HG02642 (cell line): ENCODE data around the gene ZKSCAN4.

ENCODE experiments used
- ATAC-seq: cut with Tn5 transposase; IDR thresholded peaks from one replicate; pipeline ENCODE4 v1.9.1; 2021; ENCODE audit warnings: mild to moderate bottlenecking; ENCODE audit not compliant: unreplicated experiment, poor library complexity

The ZKSCAN4 gene

DNA sequence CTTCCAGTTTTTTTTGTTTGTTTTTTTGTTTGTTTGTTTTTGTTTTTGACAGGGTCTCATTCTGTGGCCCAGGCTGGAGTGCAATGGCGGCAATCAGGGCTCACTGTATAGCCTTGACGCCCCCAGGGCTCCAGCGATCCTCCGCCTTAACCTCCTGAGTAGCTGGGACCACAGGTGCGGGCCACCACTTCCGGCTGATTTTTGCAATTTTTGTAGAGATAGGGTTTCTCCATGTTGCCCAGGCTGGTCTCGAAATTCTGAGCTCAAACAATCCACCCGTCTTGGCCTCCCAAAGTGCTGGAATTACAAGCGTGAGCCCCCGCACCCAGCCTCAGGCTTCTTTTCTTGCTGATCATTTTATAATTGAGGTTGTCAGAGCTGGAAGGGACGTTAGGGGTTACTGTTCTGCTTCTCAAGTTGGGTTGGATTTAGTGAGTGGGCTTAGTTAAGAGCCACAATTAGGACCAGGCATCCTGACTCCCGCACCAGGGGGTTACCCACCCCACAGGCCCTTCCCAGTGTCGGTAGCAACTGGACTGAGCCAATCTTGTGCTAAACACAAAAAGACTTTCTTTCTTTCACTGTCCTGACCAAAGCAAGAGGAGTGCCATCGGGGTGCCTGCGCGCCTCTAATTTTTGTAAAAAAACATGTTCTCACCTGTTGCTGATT, 40.1 kb downstream of the ZKSCAN4 start:
- peak; percentile 28 for ATAC-seq

DNA sequence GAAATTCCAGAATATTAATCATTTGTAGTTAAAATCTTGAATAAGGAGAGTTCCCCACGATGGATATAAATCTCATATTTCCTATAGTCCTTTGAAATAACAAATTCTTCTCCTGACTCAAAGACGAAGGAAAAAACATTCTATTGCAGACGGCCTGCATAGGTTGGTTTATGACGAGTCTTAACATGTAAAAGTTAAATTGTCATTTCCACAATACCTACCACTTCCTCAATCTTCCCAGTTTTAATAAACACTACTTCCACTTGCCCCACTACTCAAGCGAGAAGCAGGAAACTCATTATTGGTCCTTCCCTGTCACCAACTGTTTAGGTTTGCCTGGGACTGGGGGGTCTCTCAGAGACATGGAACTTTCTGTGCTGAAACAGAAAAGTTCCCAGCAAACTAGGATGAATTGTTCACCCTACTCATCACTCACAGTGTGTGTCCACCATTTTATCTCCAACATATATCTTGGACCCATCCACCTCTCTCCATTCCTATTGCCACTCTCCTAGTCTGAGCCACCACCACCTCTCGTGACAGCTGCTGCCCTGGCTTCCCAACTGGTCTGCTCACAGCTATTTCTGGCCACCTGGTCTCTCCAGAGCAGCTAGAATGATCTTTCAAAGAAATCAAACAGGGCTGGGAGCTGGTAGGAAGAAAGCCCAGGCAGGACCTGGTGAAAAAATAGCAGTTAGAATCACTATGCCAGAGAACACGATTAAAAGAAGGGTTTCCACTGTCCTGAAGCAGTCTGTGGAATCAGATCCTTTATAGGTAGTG, 42.1 kb downstream of the ZKSCAN4 start:
- no peak for ATAC-seq

DNA sequence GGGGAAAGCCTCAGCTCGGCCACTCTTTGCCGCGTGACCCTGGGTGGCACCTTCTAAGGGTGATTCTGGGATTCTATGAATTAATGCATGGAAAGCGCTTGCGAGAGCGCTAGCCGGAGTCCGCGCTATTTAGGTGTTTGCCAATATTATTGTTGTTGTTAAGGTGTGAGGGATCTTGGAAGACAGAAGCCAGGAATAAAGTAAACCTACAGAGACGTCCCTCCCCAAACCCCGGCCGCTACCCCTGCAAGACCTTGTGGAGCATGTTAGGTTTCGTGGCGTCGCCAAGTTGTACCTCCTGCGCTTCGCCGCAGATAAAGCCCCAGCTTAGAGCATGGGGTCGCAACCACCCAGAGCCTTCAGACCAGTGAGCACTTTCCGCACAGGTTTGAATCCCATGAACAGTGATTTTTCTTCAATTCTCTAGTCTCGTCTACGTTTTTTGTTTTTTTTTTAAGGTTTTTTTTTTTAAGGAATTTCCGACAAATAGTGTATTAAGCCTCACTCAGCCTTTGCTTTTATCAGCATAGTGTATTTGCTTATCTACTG, 43.9 kb downstream of the ZKSCAN4 start:
- ATAC-seq = no peak

DNA sequence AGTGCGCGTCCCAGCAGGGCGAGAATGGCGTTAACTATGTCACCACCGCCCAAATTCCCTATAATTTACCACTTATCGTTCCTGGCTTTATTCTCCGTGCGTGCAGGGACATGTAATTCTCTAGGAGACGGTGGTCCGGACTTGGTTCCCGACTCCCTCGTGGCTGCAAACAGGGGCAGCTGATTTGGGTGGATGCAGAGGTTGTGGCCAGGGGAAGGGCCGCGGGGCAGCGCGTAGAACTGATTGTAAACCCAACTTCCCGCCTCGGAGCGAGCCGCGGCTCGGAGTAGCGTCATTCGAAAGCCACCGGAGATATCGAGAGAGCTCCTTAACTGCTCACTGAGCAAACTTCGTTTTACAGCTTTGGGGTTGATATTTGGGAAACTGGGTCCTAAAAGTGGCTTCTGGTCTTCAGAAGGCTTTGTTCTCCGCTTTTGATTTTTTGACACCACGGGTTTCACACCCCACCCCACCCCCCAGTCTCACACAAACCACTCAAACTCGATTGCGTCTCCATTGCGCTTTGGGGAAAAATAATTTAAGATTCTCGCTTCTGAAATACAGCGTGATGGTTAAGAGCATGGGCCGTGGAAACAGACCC, 44.5 kb downstream of the ZKSCAN4 start:
- no peak for ATAC-seq

DNA sequence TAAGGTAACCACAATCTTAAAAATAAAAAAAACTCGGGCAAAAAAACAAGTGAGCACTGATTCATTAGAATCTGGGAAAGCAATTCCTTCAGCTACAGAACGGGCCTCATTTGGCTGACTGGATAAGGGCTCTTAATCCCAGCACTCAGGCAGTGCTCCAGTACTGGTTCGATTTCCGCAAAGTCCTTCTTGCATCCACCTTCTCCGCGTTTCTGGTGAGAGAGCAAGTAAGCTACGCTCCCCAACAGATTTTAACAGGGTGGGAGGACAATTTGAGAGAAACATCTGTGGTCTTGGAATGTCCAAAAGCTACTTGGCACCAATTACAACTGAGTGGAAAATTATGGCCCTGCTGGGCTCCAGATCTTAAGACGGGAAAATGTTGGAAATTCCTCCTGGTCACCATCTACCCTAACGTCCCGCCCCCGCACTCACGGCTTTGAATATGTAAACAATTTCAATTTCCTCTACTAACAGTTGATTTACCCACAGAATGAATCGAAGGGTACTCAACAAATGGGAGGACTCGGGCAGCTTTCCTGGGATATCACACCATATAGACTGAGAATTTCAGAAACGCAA, 45.0 kb downstream of the ZKSCAN4 start:
- ATAC-seq = no peak

DNA sequence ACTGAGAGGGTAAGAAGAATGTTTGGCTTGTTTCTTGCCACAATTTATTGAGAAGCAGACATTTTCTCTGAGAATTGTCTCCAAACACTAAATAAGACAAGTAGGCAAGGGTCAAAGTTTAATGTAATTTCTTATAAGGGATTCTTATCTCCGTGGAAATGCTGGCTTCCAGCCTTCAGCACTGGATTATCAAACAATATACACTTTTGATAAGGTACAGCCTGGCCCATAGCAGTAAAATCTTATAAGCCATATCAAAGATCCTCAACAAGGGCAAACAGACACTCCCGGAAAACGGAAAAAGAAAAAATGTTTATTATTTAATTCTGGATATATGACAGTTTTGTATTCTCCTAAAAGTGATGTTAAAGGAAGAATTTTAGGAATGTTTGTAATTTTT, 45.5 kb downstream of the ZKSCAN4 start:
- ATAC-seq = no peak

DNA sequence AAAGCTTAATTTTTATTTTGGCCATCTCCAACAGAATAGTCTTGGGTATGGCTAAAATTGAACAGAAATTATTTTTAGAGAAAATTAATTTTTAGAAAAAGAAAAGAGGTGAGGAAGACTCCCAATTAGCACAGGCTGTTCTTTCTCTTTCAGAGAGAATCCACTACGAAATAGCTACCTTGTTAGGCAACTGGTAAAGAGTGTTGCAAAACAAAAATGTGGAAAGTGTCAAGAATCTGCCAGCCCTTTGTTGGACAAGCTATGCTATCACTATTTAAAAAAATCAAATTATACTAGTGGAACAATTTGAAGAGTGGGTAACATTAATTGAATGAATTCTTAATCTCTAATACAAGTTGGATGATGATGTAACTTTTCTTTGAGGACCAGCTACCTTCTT, 46.2 kb downstream of the ZKSCAN4 start:
- no peak for ATAC-seq

DNA sequence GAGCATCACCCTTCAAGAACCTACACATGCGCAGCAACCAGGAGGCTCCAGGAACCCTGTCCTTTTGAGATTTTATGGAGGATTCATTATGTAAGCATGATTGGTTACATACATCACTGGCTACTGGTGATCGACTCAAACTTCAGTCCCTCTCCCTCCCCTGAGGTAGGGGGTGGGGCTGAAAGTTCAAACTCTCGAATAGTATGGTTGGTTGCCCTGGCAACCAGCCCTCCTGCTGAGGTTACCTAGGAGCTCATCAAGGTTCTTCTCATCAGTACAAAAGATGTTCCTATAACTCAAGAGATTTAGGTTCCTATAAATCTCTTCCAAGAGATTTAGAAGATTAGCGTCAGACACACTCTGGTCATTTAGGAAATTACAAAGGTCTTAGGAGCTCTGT, 48.9 kb downstream of the ZKSCAN4 start:
- ATAC-seq = no peak

DNA sequence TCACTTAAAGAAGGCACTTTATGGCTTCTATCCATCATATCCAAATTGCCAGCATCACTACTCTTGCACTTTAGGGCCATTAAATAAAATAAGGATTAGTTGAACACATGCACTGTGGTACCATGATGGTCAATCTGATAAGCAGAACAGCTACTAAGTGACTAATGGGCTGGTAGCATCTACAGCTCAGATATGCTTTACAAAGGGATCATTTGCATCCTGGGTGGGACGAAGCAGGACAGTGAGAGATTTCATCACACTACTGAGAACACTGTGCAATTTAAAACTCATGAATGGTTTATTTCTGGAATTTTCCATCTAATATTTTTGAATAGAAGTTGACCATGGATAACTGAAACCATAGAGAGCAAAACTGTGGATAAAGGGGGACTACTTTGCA, 52.0 kb downstream of the ZKSCAN4 start:
- ATAC-seq = no peak
